Body of pancreas (tissue), 4 donors: Measurements from ENCODE around the gene SHLD3. TPM values are rescaled to one million over a fixed set of nuclear protein-coding genes. Genes with fewer than 3 reads are reported as not detected.
"Not testable (repeated sequence)": the region's sequence is repeated elsewhere in the genome, so short reads cannot be mapped to it uniquely, and the experiment has no call there.

ENCODE experiments used
- ATAC-seq: fragments of 150-250 bp; one replicate; pipeline ENCODE4 v1.9.1; 2016
- DNase-seq, 4 donors: peaks; one replicate each; pipeline ENCODE4 v3.0.0-alpha.2; 2019
- H3K27ac ChIP-seq, 4 donors: fragments of 200-600 bp; sonication (generic); 1 replicate in 3 of 4; 2 replicates in 1 of 4; pipeline versions ENCODE4 v1.5.1 to v1.6.1; 2016 to 2019; ENCODE audit warnings: mild to moderate bottlenecking in 1 of 4, mixed read lengths in 1 of 4, moderate library complexity in 1 of 4
- H3K27me3 ChIP-seq, 2 donors: fragments of 200-600 bp; sonication (generic); one replicate each; pipeline ENCODE4 v1.6.0; 2016; ENCODE audit warnings: mild to moderate bottlenecking in 1 of 2
- H3K36me3 ChIP-seq, 2 donors: fragments of 200-600 bp; sonication (generic); replicated peaks in 1 of 2; 2 replicates each; pipeline ENCODE4 v1.5.1; 2016; ENCODE audit warnings: low read depth in 2 of 2; ENCODE audit not compliant: insufficient read depth in 1 of 2
- H3K4me1 ChIP-seq: fragments of 200-600 bp; sonication (generic); one replicate; pipeline ENCODE4 v1.6.0; 2016
- H3K4me3 ChIP-seq, 2 donors: fragments of 200-600 bp; sonication (generic); 1 replicate in 1 of 2; 2 replicates in 1 of 2; pipeline ENCODE4 v1.5.1; 2016 to 2019
- H3K9me3 ChIP-seq, 3 donors: fragments of 200-600 bp; sonication (generic); 1 replicate in 2 of 3; 2 replicates in 1 of 3; pipeline ENCODE4 v1.5.1; 2016
- CTCF ChIP-seq, 7 experiments: fragments of 450-650 bp in 4 of 7; fragments of 200-600 bp in 3 of 7; sonication (generic) in 3 of 7; IDR thresholded peaks; one replicate each; pipeline ENCODE4 v1.5.1; 2016 to 2019; ENCODE audit warnings: antibody characterized with exemption in 7 of 7
- POLR2A ChIP-seq, 3 donors: fragments of 450-650 bp; IDR thresholded peaks; one replicate each; pipeline ENCODE4 v1.6.1; 2016; ENCODE audit warnings: antibody characterized with exemption in 3 of 3, mild to moderate bottlenecking in 2 of 3
- WGBS, 2 donors: methylation state at CpG; one replicate each; pipeline ENCODE4 v1.1.5; 2017; 5-methylcytosine and 5-hydroxymethylcytosine counted together
- intact Hi-C: fragments of 100-400 bp; cut with DNase I; formaldehyde crosslinking; loops from one replicate; pipeline ENCODE4 v1.15.1; 2023
- small RNA-seq: library from RNA; depleted of rRNA; stranded (forward); fragments of <200 nt; gene quantifications from one replicate; pipeline ENCODE3, GENCODE V24; 2016
- total RNA-seq, 2 donors: library from RNA; depleted of rRNA; stranded (reverse); fragments of >200 nt; gene quantifications; one replicate each; pipeline ENCODE4 v1.1.0, GENCODE V29; 2016

SHLD3 gene
- total RNA-seq, 2 donors from 2014 or later = 1.0 to 3.6 TPM

GRCh38 chr5:65674749-65675148, 49.9 kb downstream of the SHLD3 start:
- ATAC-seq (no peak), DNase-seq (no peak)
- H3K36me3 ChIP-seq = no peaks in the 10 kb centered on the region
- H3K9me3 ChIP-seq = no peaks in the 10 kb centered on the region
- H3K27ac ChIP-seq = no peak overlapping the region
- intact Hi-C loops = no loop called here
- no peaks in the 10 kb centered on the region for H3K27me3 ChIP-seq
- H3K4me3 ChIP-seq = no peak overlapping the region
- no peaks in the 10 kb centered on the region for H3K4me1 ChIP-seq
- TF ChIP-seq POLR2A (IDR thresholded peaks at IDR 0.05) = no peak
- no peak for TF ChIP-seq CTCF (IDR thresholded peaks at IDR 0.05)

- not testable (repeated sequence) for H3K27me3 ChIP-seq, DNase-seq, H3K36me3 ChIP-seq
Observed at GRCh38 chr5:65676056-65676455, 51.2 kb downstream of the SHLD3 start.

More at GRCh38 chr5:65676056-65676455, 51.2 kb downstream of the SHLD3 start:
- intact Hi-C loops, H3K27ac ChIP-seq, H3K4me3 ChIP-seq, H3K4me1 ChIP-seq, H3K9me3 ChIP-seq, ATAC-seq: not testable (repeated sequence)
- WGBS, 2 donors = 84 to 95% methylated on average over 3 of the region's 3 CpGs

Small RNA genes lying within 50 kb of the gene (small RNA-seq; reads per million reads assigned to genes)
- not detected for gene RNU6-540P

Other genes with a start within 250 kb of the SHLD3 start
- under 1 TPM in 1 of 2 donors, not detected in 1; 0.78 TPM for gene ADAMTS6, start 143.1 kb upstream of the SHLD3 start, total RNA-seq
- gene CENPK, start 61.9 kb upstream of the SHLD3 start, total RNA-seq = 1 to 10 TPM in 1 of 2 donors, not detected in 1; 1.3 TPM
- gene PPWD1, start 61.7 kb upstream of the SHLD3 start, total RNA-seq = 10 to 100 TPM; 19.1 to 38.7 TPM
- gene TRIM23, start 694 bp upstream of the SHLD3 start, total RNA-seq = 10 to 100 TPM in 1 of 2 donors, 1 to 10 TPM in 1; 6.2 to 17.5 TPM
- gene TRAPPC13, start within 50 bp of the SHLD3 start, total RNA-seq = 10 to 100 TPM in 1 of 2 donors, 1 to 10 TPM in 1; 5.6 to 10.9 TPM
- 1 to 10 TPM; 3.1 to 3.6 TPM for gene SGTB, start 97.1 kb downstream of the SHLD3 start, total RNA-seq
- gene NLN, start 97.2 kb downstream of the SHLD3 start, total RNA-seq = 1 to 10 TPM; 2.3 to 8.0 TPM